A673 (cell line): ENCODE results near the gene TCL1A.

ENCODE experiments used
- EZH2 ChIP-seq: fragments of 200-600 bp; sonication (generic); IDR thresholded peaks from 2 replicates; pipeline ENCODE4 v1.6.1; 2017; ENCODE audit warnings: borderline replicate concordance, low read depth, mild to moderate bottlenecking, mixed read lengths, antibody characterized with exemption, low read length; ENCODE audit not compliant: poor library complexity, severe bottlenecking
- TF ChIP-seq, protein P1 (sequence below): fragments of 300-800, 200-600 bp; sonication (generic); conservative IDR thresholded peaks from 2 replicates; pipeline ENCODE4 v1.5.1; 2017; ENCODE audit warnings: low read depth, mild to moderate bottlenecking, antibody characterized with exemption, low read length, moderate library complexity, mixed read lengths

DNA sequence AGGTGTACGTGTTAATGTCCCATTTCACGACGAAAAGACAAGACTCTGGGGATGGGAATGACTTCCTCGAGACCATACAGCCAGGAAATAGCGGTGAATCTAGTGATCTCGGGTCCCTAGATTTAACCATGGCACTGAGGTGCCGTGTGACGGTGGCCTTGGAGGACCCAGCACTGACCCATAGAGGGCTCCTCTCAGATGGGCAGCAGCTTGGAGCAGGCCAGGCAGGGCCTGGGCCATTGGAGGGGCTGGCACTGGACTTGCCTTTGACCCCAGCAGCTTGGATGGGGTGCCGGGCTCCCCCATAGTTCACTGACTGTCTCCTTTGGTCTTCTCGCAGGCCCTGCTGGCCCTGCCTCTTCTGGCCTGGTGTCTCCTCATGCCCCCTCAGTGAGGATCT lies 22.3 kb downstream of the TCL1A start:
- no peak for TF ChIP-seq EZH2
- TF ChIP-seq, protein P1, sequence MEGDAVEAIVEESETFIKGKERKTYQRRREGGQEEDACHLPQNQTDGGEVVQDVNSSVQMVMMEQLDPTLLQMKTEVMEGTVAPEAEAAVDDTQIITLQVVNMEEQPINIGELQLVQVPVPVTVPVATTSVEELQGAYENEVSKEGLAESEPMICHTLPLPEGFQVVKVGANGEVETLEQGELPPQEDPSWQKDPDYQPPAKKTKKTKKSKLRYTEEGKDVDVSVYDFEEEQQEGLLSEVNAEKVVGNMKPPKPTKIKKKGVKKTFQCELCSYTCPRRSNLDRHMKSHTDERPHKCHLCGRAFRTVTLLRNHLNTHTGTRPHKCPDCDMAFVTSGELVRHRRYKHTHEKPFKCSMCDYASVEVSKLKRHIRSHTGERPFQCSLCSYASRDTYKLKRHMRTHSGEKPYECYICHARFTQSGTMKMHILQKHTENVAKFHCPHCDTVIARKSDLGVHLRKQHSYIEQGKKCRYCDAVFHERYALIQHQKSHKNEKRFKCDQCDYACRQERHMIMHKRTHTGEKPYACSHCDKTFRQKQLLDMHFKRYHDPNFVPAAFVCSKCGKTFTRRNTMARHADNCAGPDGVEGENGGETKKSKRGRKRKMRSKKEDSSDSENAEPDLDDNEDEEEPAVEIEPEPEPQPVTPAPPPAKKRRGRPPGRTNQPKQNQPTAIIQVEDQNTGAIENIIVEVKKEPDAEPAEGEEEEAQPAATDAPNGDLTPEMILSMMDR = no peak
